Astrocyte of the cerebellum (primary cell): ENCODE results near the gene GRK5.

ENCODE experiments used
- DNase-seq: peaks from one replicate; pipeline ENCODE4 v3.0.0-alpha.2; 2011; ENCODE audit warnings: low read depth
- H3K4me3 ChIP-seq: 2 replicates; pipeline ENCODE4 v1.5.1; 2011; ENCODE audit warnings: mild to moderate bottlenecking, low read depth, low read length, moderate library complexity
- CTCF ChIP-seq: IDR thresholded peaks from 2 replicates; pipeline ENCODE4 v1.5.1; 2012; ENCODE audit warnings: low read length, low read depth, moderate library complexity, mild to moderate bottlenecking; ENCODE audit errors: missing control alignments
- in situ Hi-C: cut with HindIII; loops from 2 replicates; pipeline ENCODE4 v1.10.0; 2017; ENCODE audit warnings: low sequenced_read_pairs

The GRK5 gene

GRCh38 chr10:119211625-119212441 is 4.5 kb downstream of the GRK5 start:
- H3K4me3 ChIP-seq = no peak overlapping the region
- in situ Hi-C loops = no loop called here
- DNase-seq = no peak
- TF ChIP-seq CTCF = no peak

- no peak overlapping the region for H3K4me3 ChIP-seq
- DNase-seq = no peak
- in situ Hi-C loops = no loop called here
- no peak for TF ChIP-seq CTCF
Measured at GRCh38 chr10:119215371-119215770, 8.0 kb downstream of the GRK5 start.

- no peak for TF ChIP-seq CTCF
- in situ Hi-C loops = no loop called here
- DNase-seq = no peak
- H3K4me3 ChIP-seq = no peak overlapping the region
Measured at GRCh38 chr10:119216127-119216526, 8.8 kb downstream of the GRK5 start.

GRCh38 chr10:119217401-119217800 is 10.0 kb downstream of the GRK5 start:
- no peak for TF ChIP-seq CTCF
- no peak overlapping the region for H3K4me3 ChIP-seq
- in situ Hi-C loops = no loop called here
- DNase-seq = no peak

- DNase-seq = no peak
- no peak overlapping the region for H3K4me3 ChIP-seq
- in situ Hi-C loops = no loop called here
- TF ChIP-seq CTCF = no peak
Measured at GRCh38 chr10:119217991-119218490, 10.7 kb downstream of the GRK5 start.

GRCh38 chr10:119219871-119220270 is 12.5 kb downstream of the GRK5 start:
- TF ChIP-seq CTCF = no peak
- no peak for DNase-seq
- in situ Hi-C loops = loop anchor here (5.0 kb wide), 3 partner anchors 52 to 192 kb away; no protein-coding TSS in a partner anchor
- H3K4me3 ChIP-seq = no peak overlapping the region
